Activated T-cell treated with anti-CD3 and anti-CD28 coated beads for 48 hours (primary cell): Measurements from ENCODE around the gene STYXL1.
"Not testable (repeated sequence)": the region's sequence is repeated elsewhere in the genome, so short reads cannot be mapped to it uniquely, and the experiment has no call there.

Source experiments
- DNase-seq: peaks from one replicate; pipeline ENCODE4 v3.0.0-alpha.2; 2020; ENCODE audit warnings: low read depth

Gene STYXL1

DNA sequence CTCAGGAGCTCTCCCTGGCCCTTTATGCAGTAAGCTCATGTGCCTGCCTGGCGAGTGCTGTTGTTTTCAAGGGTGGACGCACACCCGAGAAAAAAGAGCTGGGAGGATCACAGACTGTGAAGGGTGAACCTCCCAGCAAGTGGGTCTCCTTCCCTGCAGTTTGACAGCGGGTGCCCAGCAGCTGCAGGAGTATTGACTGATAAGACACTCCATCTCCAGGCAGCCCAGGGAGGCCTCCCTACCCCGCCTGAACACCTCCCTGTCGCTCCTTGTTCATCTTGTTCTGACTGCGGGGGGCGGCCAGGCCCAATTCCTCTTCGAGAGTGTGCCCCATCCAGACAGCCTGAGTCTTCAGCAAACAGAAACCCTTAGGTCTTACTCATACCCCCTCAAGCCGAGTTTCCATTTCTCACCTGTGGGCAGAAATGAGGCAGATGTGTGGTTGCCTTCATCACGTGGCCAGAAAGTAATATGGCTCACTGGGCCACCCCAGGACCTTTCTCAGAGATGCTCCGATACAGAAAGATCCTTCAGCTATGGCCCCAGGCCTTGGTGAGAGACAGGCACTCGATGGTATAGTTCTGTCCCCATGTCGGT, 17.3 kb upstream of the STYXL1 start:
- DNase-seq, result no peak

- DNase-seq, result no peak
Measured at GRCh38 chr7:76064208-76064970, 16.6 kb upstream of the STYXL1 start.

- DNase-seq, result no peak
Measured at GRCh38 chr7:76063525-76063924, 15.7 kb upstream of the STYXL1 start.

DNA sequence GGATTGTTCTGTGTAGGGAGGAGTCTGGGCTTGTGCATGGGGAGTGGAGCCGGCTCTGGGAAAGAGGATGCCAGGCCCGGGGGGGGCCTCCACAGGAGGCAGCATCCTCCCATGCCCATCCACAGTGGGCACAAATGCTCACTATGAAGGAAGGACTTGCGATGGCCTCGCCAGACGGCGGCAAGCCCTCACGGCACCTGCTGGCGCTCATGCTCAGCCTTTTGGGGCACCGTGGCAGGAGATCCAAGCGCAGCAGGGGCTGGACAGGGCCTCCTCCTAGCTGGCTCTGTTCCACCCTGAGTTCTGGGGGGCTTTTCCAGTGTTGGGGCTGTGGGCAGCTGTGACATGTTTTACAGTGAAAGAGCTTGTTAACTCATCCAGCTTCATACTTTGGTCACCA, 15.3 kb upstream of the STYXL1 start:
- DNase-seq, result no peak

- no peak for DNase-seq
Measured at GRCh38 chr7:76062254-76062653, 14.5 kb upstream of the STYXL1 start.

GRCh38 chr7:76060842-76061241, 13.0 kb upstream of the STYXL1 start:
- DNase-seq, result no peak

GRCh38 chr7:76058745-76059144, 10.9 kb upstream of the STYXL1 start:
- DNase-seq, result not testable (repeated sequence)

DNA sequence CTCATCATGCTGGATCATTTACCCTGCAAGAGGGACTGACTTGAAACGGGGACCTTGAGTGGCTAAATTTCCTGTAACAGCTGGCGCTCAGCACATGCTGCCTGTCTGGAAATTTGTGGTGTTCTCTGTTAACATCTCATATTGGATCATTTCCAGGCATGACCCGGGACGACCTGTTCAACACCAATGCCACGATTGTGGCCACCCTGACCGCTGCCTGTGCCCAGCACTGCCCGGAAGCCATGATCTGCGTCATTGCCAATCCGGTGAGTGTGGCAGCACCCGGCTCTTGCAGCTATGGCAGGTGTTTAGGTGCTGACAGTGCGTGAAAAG, 10.0 kb upstream of the STYXL1 start:
- DNase-seq, result no peak

DNA sequence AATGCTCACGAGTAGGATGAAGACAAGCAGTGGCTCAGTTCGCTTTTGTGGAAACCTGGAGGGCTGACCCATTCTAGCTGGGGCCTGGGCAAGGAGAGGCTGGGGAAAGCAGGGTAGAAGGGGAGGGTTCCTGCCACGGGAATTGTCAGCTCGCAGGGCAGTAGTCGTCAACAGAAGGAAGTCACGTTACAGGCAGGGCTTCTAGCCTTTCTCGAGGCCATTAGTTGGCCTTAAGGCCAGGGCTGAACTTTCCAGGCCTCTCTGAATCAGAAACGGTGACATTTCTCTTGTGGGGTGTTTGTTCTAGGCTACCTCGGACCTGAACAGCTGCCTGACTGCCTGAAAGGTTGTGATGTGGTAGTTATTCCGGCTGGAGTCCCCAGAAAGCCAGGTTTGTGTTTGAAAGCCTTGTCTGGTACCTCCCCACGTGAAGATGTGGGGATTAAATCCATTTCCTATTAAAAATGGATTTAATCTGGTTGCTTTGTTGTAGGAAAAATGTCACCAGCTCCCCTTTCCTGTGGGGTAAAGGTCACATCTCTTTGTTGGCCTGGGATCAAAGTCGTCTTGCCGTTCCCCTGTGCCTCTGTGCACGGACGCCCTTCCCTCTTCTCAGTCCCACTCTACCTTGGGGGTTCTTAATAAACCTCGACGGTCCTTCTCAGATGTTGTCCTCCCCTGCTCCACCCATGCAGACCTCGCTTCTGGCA, 9.5 kb upstream of the STYXL1 start:
- DNase-seq, result no peak

- DNase-seq, result no peak
Measured at GRCh38 chr7:76056241-76056640, 8.4 kb upstream of the STYXL1 start.

GRCh38 chr7:76054123-76055120, 6.6 kb upstream of the STYXL1 start:
- no peak for DNase-seq

DNA sequence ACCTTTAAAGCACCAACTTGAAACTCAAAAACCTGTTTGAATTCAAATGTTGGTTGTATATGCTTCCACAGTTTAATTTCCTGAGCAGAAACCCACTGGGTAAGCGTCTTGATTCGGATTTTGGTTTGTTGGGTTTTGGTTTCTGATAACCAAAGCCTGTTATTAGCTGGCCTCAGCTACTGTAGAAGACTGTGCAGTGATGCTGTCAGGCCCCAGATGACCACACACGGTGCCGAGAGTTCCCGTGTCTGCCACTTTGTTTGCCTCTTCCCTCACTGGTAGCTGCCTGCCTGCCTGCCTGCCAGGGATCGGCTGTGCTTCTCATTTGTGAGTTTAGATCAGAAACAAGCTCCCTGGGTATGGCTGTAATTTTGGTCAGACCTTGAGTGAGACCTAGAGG, 5.7 kb upstream of the STYXL1 start:
- DNase-seq, result no peak

DNA sequence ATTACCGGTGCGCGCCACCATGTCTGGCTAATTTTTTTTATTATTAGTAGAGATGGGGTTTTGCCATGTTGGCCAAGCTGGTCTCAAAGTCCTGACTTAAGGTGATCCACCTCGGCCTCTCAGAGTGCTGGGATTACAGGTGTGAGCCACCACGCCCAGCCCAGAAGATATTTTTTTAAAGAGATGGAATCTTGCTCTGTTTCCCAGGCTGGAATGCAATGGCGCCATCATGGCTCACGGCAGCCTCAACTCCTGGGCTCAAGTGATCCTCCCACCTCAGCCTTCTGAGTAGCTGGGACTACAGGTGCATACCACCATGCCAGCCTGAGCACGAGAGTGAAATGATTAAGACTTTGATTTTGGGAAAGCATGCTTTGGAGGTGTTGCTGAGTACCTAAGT, 4.9 kb upstream of the STYXL1 start:
- not testable (repeated sequence) for DNase-seq

GRCh38 chr7:76051840-76052239, 4.0 kb upstream of the STYXL1 start:
- DNase-seq, result no peak

DNA sequence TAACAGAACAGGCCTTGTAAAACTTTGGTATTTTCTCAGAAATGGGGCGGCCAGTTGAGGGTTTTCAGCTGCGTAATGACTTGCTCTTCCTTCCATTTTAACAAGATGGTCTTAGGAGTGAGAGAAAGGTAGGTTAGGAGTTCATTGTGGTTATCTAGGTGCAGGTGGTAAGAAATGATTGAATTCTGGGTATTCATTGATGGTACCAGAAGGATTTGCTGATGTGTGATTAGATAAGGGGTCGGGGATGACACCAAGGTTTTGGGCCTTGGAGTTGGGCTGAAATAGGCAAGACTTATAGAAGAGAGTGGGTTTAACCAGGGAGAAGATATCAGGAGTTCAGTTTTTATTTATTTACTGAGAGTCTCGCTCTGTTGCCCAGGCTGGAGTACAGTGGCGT, 2.7 kb upstream of the STYXL1 start:
- DNase-seq, result no peak

- DNase-seq, result no peak
Measured at GRCh38 chr7:76049295-76049694, 1.5 kb upstream of the STYXL1 start.

DNA sequence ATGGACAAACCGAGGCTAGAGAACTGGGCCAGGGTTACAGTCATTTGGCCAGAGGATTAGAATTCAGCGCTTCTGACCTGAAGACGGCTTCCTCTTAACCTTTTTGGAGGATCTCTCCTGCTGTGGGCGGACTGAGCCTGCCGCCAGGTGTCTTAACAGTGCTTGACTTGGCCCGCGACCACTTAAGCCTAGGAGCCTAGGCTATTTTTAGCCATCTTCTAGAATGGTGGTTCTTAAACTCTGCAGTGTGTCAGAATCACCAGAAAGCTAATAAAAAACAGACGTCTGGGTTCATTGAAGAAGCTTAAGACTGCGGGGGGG, 828 bp upstream of the STYXL1 start:
- no peak for DNase-seq

DNA sequence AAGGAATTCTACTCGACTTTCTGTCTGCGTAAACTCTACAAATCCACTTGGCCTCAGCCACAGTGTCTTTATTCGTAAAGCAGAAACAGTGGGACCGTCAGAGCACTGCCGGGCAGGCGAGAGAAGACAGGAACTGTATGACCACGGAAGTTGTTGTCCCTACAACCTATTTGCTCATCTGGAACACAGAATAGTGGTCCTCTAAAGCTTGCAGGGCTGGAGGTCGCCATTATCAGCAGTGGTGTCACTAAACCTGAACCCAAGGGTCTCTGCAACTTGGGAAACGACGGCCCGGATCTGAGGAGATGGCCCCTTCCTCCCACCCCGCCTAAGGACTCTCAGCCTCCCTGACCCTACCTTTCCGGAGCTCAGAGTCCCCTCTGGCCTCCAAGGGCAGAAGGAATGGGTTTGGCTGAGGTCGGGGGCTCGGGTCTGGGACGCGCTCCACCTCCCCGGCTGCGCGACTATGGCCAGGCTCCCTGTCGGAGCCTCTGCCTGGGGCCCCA, 442 bp downstream of the STYXL1 start:
- DNase-seq, result no peak

DNA sequence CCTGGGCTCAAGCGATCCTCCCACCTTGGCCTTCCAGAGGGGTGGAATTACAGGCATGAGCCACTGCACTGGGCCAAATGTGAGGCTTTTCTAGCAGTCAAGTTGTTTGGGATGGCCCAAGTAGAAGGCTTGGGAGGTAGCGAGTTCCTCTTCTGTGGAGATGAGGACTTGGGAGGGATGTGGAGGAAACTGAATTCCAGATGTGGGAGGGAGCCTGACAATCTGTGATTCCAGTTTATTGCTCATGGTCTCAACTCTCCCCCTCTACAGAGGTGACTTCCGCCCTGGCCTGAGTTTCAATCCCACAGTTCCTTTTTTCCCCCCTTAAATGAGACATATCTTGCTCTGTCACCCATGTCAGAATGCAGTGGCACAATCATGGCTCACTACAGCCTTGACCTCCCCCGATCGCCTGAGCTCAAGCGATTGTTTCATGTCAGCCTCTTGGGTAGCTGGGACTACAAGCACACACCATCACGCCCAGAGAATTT, 3.4 kb downstream of the STYXL1 start:
- DNase-seq, result no peak

- DNase-seq, result no peak
Measured at GRCh38 chr7:76040126-76040525, 7.7 kb downstream of the STYXL1 start.

DNA sequence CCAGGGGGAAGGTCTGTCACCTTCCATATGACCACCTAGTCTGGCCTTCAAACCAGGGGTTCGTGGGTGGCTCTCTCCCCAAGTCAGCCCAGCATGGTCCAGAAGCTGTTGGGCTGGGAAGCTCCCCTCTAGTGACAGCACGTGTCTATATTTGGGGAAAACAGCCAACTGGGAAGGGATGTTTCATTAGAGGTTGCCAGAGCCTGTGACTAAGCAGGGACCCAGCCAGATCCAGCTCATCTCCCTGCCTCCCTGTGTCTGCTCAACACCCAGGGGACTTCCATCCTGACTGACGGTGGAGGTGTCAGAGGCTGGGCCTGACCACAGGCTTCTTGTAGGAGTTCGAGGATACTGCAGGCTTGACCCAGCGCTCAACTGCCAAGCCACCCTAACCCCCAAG, 10.5 kb downstream of the STYXL1 start:
- no peak for DNase-seq

DNA sequence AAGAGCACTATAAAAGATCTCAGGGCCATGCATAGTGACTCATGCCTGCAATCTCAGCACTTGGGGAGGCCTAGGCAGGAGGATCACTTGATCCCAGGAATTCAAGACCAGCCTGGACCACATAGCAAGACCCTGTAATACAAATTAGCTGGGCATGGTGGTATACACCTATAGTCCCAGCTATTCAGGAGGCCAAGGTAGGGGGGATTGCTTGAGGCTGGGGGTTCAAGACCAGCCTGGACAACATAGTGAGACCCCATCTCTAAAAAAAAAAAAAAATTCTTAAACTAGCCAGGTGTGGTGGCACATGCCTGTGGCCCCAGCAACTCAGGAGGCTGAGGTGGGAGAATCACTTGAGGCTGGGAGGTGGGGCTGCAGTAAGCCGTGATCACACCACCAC, 15.8 kb downstream of the STYXL1 start:
- no peak for DNase-seq
